Right cardiac atrium (tissue), 5 donors: ENCODE measurements around the gene MRM2. TPM values are rescaled to one million over a fixed set of nuclear protein-coding genes. Genes with fewer than 3 reads are reported as not detected.
A peak's percentile ranks its signal among the peaks of the same experiment; 100 is the strongest.

Experiments
- ATAC-seq, 2 donors: fragments of 200-7000 bp; cut with Tn5 transposase; one replicate each; pipeline versions ENCODE4 v1.8.0 to v1.9.1; 2020; ENCODE audit warnings: moderate library complexity in 2 of 2, mild to moderate bottlenecking in 1 of 2
- DNase-seq, 3 donors: peaks; one replicate each; pipeline ENCODE4 v3.0.0-alpha.2; 2020
- H3K27ac ChIP-seq: one replicate; pipeline ENCODE4 v1.5.1; 2013; ENCODE audit warnings: mild to moderate bottlenecking, low read length, control low read depth, moderate library complexity
- H3K27me3 ChIP-seq: one replicate; pipeline ENCODE4 v1.6.1; 2013; ENCODE audit not compliant: control insufficient read depth, insufficient read depth
- H3K4me1 ChIP-seq: one replicate; pipeline ENCODE4 v1.6.1; 2013; ENCODE audit warnings: low read length; ENCODE audit not compliant: control insufficient read depth, insufficient read depth
- H3K4me3 ChIP-seq: one replicate; pipeline ENCODE4 v1.5.1; 2013; ENCODE audit warnings: low read length, control low read depth
- H3K9me3 ChIP-seq: one replicate; pipeline ENCODE4 v1.6.1; 2013; ENCODE audit warnings: low read length; ENCODE audit not compliant: control insufficient read depth
- WGBS: extraction: QIAGEN DNeasy Blood & Tissue Kit; methylation state at CpG from one replicate; pipeline ENCODE4 v1.1.7; 2013; 5-methylcytosine and 5-hydroxymethylcytosine counted together
- intact Hi-C, 4 donors: fragments of 100-400 bp; cut with DNase I; formaldehyde crosslinking; loops; one replicate each; pipeline versions ENCODE4 v1.11.0 to v1.14.0; 2022 to 2023
- polyA plus RNA-seq: library from polyadenylated mRNA; stranded (reverse); fragments of 200-250 nt; gene quantifications from one replicate; pipeline ENCODE4 v1.2.3, GENCODE V29; 2013
- total RNA-seq, 4 donors: library from RNA; stranded (reverse); fragmentation: NEBNext Ultra II Directional; extraction: Animal tissue kit (Norgen Biotek cat#: 25700); gene quantifications; one replicate each; pipeline ENCODE4 v1.2.1, GENCODE V29; 2021
- donor health status: healthy with polysubstance abuse.
- donor health status: DM: no; HTN: yes; CAD: no.
- donor health status: DM: no; HTN: no; CAD: no.
- donor health status: DM: no; HTN: yes; CAD: no; lungs with severe emphysema.
- donor health status: DM: yes; HTN: yes; CAD: no.

MRM2 gene
- total and polyA plus RNA-seq, 5 donors: 19.5 to 24.4 (median 21.4) TPM

DNA sequence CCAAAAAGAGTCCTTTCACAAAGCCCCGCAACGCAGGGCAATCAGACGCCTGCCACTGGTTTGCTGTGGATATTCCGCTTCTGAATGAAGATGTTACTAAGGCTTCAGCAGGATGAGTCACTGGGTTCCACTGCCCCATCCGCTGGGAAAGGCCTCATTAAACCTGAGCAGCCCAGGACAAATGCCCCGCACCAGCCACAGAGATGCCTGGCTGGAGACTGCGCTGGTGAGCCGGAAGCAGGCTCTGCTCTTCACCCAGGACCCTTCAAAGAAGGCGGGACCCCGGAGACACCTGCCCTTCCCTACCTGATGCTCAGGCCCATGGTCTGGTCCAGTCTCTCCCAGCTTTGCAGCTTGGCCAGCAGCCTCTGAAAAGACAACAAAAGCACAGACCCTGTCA, 29.1 kb downstream of the MRM2 start:
- intact Hi-C loops: loop anchor here in 2 of 4 donors (10.0 kb wide), 2 partner anchors 568 to 638 kb away; partner anchors contain the start of gene PSMG3 (in 1 of the 2)
- peak overlapping the region; percentile 90 for H3K27ac ChIP-seq
- H3K4me1 ChIP-seq: peaks cover 4% of the 10 kb centered on the region
- 97% methylated on average over 10 of the region's 10 CpGs for WGBS
- DNase-seq: peak in 2 of 3 donors; percentile 37 to 41
- no peaks in the 10 kb centered on the region for H3K9me3 ChIP-seq
- ATAC-seq: no peak
- H3K4me3 ChIP-seq: no peak overlapping the region
- H3K27me3 ChIP-seq: no peaks in the 10 kb centered on the region

DNA sequence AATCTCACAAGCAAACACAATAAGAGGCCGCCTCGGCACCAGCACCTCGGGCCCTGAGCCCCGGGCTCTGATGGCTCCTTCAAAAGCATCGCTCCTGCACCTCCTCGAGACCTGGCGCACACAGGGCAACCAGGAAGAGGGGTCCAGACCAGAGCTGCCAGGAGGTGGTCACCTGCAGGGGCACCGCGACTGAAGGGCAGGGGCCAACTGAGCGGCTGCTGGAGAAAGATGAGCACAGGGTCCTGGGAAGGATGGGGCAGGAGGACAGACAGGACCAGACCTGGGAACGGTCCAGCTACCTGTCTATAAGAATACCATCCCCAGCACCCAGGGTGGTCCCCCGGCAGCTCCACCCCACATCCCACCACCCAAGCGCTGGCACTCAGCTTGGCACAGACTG, 30.1 kb downstream of the MRM2 start:
- H3K27me3 ChIP-seq: no peaks in the 10 kb centered on the region
- DNase-seq (peak in 2 of 3 donors; percentile 40 to 41), ATAC-seq (no peak)
- no peak overlapping the region for H3K27ac ChIP-seq
- intact Hi-C loops: loop anchor here in 2 of 4 donors (10.0 kb wide), 2 partner anchors 567 to 637 kb away; partner anchors contain the start of gene PSMG3 (in 1 of the 2)
- H3K9me3 ChIP-seq: no peaks in the 10 kb centered on the region
- peaks cover 4% of the 10 kb centered on the region for H3K4me1 ChIP-seq
- 97% methylated on average over 13 of the region's 13 CpGs for WGBS
- no peak overlapping the region for H3K4me3 ChIP-seq

GRCh38 chr7:2211259-2211880, 30.6 kb downstream of the MRM2 start:
- intact Hi-C loops: loop anchor here in 2 of 4 donors (10.0 kb wide), 2 partner anchors 567 to 637 kb away; partner anchors contain the start of gene PSMG3 (in 1 of the 2)
- peak in 1 of 3 donors; percentile 27 for DNase-seq
- Histone ChIP-seq H3K27me3 (no peaks in the 10 kb centered on the region), H3K4me1 (peaks cover 4% of the 10 kb centered on the region), H3K27ac (no peak overlapping the region), H3K4me3 (no peak overlapping the region), H3K9me3 (no peaks in the 10 kb centered on the region)
- ATAC-seq: no peak
- 89% methylated on average over 15 of the region's 15 CpGs for WGBS

DNA sequence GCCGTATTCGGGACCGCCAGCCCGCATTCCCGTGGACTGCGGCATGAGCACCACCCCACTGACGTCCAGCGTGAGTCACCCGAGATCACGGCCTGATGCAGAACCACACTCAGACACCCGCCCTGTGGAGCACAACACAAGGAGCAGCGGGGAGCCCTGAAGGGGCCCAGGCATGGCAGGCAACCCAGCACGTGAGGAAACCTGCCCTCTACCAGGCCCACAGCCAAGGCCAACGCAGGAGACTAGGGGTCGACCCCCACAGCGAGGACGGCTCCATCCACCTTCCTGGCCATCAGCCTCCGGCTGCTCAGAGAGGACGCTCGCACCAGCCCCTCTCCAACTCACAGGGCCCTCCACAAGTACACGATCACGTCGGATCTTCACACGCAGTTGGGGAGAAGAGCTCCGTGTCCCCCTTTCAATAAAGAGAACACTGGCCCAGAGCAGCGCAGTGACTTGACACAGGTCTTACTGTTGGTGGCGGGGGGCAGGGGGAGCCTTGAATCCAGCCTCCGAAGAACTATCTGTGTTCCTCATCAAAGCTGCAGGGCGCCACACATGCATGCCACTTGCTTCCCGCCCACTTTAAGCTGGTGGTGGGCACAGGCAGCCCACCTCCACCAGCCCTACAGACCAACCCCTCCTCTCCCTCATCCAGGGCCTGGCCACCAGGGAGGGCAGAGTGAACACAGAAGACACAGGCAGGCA, 31.3 kb downstream of the MRM2 start:
- intact Hi-C loops: loop anchor here in 2 of 4 donors (10.0 kb wide), 2 partner anchors 566 to 636 kb away; partner anchors contain the start of gene PSMG3 (in 1 of the 2)
- 94% methylated on average over 30 of the region's 30 CpGs for WGBS
- no peak for ATAC-seq

GRCh38 chr7:2209961-2210323, 32.1 kb downstream of the MRM2 start:
- no peaks in the 10 kb centered on the region for H3K9me3 ChIP-seq
- no peak overlapping the region for H3K27ac ChIP-seq
- no peak for ATAC-seq
- no peak overlapping the region for H3K4me3 ChIP-seq
- WGBS: 90% methylated on average over 8 of the region's 8 CpGs
- intact Hi-C loops: loop anchor here (10.0 kb wide), 5 partner anchors 105 to 635 kb away; partner anchors contain the start of gene PSMG3 (in 2 of the 4)
- H3K27me3 ChIP-seq: no peaks in the 10 kb centered on the region
- DNase-seq: peak in 1 of 3 donors; percentile 32
- peaks cover 4% of the 10 kb centered on the region for H3K4me1 ChIP-seq

More for the DNA sequence above, 31.3 kb downstream of the MRM2 start:
- no peaks in the 10 kb centered on the region for H3K9me3 ChIP-seq
- peaks cover 4% of the 10 kb centered on the region for H3K4me1 ChIP-seq
- no peak overlapping the region for H3K4me3 ChIP-seq
- H3K27ac ChIP-seq: no peak overlapping the region
- DNase-seq: peak in 2 of 3 donors; percentile 33 to 48
- H3K27me3 ChIP-seq: no peaks in the 10 kb centered on the region

DNA sequence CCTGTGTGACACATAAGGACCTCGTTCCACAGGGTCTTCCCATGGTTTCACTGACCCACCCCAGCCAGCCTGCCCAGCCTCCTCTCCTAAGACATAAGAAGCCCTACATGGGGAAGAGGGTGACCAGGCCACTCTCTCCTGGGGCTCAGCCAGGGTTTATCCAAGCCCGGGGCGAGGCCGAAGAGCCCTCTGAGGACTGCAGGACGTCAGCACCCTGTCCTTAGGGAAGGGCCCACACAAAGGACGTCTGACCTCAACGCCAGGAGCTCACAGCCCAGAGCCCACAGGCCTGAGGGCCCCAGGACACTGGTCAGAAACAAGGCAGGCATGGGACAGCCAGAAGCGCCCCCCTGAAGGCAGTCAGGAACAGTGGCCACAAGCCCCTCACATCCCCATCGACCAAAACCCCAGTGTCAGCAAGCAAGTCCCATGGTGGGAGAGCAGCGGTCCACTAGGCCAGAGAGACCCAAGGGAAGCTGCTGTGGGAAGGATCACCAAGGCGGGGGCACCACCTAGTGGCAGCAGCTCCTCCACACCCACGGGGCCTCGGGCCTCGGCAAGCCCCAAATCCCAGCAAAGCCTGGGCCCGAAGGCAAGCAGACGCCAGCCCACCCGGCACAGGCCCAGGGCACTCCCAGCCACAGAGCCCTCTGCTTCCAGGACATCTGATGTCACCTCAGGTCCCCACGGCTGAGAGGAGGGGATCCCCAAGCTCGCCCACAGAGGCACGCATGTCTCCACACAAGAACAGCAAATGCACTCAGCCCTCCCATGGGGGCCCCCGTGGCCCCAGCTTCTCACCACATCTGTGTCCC, 32.7 kb downstream of the MRM2 start:
- peak; percentile 77 to 90 (median 90) for DNase-seq
- H3K27me3 ChIP-seq: no peaks in the 10 kb centered on the region
- ATAC-seq: peak; percentile 58 to 75
- H3K4me1 ChIP-seq: peaks cover 2% of the 10 kb centered on the region
- H3K9me3 ChIP-seq: no peaks in the 10 kb centered on the region
- 48% methylated on average over 21 of the region's 21 CpGs for WGBS
- no peak overlapping the region for H3K27ac ChIP-seq
- H3K4me3 ChIP-seq: no peak overlapping the region
- intact Hi-C loops: loop anchor here in 3 of 4 donors (10.0 kb wide), 4 partner anchors 105 to 635 kb away; partner anchors contain the start of gene PSMG3 (in 1 of the 3)

GRCh38 chr7:2208712-2209111, 33.3 kb downstream of the MRM2 start:
- intact Hi-C loops: loop anchor here in 3 of 4 donors (10.0 kb wide), 4 partner anchors 104 to 634 kb away; partner anchors contain the start of gene PSMG3 (in 1 of the 3)
- DNase-seq: no peak
- WGBS: 90% methylated on average over 16 of the region's 16 CpGs
- Histone ChIP-seq H3K27me3 (no peaks in the 10 kb centered on the region), H3K4me1 (no peaks in the 10 kb centered on the region), H3K9me3 (no peaks in the 10 kb centered on the region), H3K4me3 (no peak overlapping the region), H3K27ac (no peak overlapping the region)
- ATAC-seq: no peak

- H3K9me3 ChIP-seq: no peaks in the 10 kb centered on the region
- H3K27me3 ChIP-seq: no peaks in the 10 kb centered on the region
- no peak for ATAC-seq
- no peak overlapping the region for H3K4me3 ChIP-seq
- H3K27ac ChIP-seq: no peak overlapping the region
- WGBS: 91% methylated on average over 16 of the region's 16 CpGs
- no peaks in the 10 kb centered on the region for H3K4me1 ChIP-seq
- intact Hi-C loops: loop anchor here in 3 of 4 donors (10.0 kb wide), 4 partner anchors 100 to 630 kb away; partner anchors contain the start of gene PSMG3 (in 1 of the 3)
- DNase-seq: no peak
Measured at GRCh38 chr7:2205036-2205780, 36.8 kb downstream of the MRM2 start.

DNA sequence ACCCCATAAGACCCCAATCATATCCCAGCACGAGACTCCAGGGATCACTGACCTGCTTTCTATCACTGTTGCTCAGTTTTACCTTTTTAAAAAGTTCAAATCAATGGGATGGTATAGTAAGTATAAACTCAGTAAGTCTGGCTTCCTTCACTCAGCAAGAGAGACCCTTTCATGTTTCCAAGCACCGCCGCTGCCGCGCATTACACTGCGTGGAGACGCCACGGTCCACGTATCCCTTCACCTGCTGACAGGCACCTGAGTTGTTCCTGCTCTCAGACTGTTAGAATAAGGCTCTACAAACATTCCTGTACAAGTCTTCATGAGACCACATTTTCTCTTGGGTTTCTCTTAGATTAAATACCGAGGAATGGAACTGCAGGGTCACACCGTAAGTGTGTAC, 37.6 kb downstream of the MRM2 start:
- no peak for DNase-seq
- ATAC-seq: no peak
- intact Hi-C loops: loop anchor here in 3 of 4 donors (10.0 kb wide), 4 partner anchors 100 to 630 kb away; partner anchors contain the start of gene PSMG3 (in 1 of the 3)

More for the DNA sequence above, 37.6 kb downstream of the MRM2 start:
- Histone ChIP-seq H3K27me3 (no peaks in the 10 kb centered on the region), H3K27ac (no peak overlapping the region), H3K4me1 (no peaks in the 10 kb centered on the region), H3K4me3 (no peak overlapping the region), H3K9me3 (no peaks in the 10 kb centered on the region)
- 97% methylated on average over 11 of the region's 11 CpGs for WGBS
